ENCODE results near the gene HAGHL. TPM values are rescaled to one million over a fixed set of nuclear protein-coding genes. Genes with fewer than 3 reads are reported as not detected.

HAGHL gene
- total and polyA plus RNA-seq, 7 donors: 0.92 to 10.5 (median 3.6) TPM

DNA sequence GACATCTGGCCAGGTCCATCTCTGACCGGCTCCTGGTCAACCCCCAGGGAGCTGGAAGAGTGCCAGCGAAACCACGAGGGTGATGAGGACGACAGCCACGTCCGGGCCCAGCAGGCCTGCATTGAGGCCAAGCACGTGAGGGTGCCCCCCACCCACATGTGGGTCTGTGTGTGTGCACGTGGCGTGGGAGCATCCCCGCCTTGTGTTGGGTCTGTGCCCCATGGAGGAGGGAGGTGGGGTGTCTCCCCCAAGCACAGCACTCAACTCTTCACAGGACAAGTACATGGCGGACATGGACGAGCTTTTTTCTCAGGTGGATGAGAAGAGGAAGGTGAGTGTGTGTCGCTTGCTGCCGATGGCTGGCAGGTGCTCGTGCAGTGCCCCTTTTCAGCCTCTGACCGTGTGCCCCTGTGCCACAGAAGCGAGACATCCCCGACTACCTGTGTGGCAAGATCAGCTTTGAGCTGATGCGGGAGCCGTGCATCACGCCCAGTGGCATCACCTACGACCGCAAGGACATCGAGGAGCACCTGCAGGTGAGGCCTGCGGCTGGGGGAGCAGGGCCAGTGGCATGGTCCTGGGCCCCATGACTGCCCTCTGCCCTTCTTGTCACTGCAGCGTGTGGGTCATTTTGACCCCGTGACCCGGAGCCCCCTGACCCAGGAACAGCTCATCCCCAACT lies 45.0 kb upstream of the HAGHL start:
- H3K4me3 ChIP-seq: peak overlapping the region in 2 of 4 donors; percentile 93 to 95
- H3K27ac ChIP-seq: peak overlapping the region in 1 of 4 donors; percentile 99
- no peak for DNase-seq
- WGBS, 2 donors: 77 to 83% methylated on average over 28 of the region's 28 CpGs
- intact Hi-C loops (cut with DNase I): loop anchor here (10.0 kb wide), 1 partner anchor 1093 kb away; the partner anchor contains the start of genes EME2, MRPS34 and NME3
- no peaks in the 10 kb centered on the region for H3K27me3 ChIP-seq
- TF ChIP-seq EP300 (IDR thresholded peaks at IDR 0.05): no peak
- TF ChIP-seq, protein P1, sequence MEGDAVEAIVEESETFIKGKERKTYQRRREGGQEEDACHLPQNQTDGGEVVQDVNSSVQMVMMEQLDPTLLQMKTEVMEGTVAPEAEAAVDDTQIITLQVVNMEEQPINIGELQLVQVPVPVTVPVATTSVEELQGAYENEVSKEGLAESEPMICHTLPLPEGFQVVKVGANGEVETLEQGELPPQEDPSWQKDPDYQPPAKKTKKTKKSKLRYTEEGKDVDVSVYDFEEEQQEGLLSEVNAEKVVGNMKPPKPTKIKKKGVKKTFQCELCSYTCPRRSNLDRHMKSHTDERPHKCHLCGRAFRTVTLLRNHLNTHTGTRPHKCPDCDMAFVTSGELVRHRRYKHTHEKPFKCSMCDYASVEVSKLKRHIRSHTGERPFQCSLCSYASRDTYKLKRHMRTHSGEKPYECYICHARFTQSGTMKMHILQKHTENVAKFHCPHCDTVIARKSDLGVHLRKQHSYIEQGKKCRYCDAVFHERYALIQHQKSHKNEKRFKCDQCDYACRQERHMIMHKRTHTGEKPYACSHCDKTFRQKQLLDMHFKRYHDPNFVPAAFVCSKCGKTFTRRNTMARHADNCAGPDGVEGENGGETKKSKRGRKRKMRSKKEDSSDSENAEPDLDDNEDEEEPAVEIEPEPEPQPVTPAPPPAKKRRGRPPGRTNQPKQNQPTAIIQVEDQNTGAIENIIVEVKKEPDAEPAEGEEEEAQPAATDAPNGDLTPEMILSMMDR (IDR thresholded peaks at IDR 0.05): no peak
- no peak for TF ChIP-seq POLR2A (IDR thresholded peaks at IDR 0.05)
- no peak for TF ChIP-seq POLR2AphosphoS5 (IDR thresholded peaks at IDR 0.05)
- H3K36me3 ChIP-seq: peaks cover 14 to 31% (median 19%) of the 10 kb centered on the region in 4 donors
- H3K4me1 ChIP-seq: peaks cover 0 to 64% (median 61%) of the 10 kb centered on the region in 4 donors
- H3K9me3 ChIP-seq: no peaks in the 10 kb centered on the region

DNA sequence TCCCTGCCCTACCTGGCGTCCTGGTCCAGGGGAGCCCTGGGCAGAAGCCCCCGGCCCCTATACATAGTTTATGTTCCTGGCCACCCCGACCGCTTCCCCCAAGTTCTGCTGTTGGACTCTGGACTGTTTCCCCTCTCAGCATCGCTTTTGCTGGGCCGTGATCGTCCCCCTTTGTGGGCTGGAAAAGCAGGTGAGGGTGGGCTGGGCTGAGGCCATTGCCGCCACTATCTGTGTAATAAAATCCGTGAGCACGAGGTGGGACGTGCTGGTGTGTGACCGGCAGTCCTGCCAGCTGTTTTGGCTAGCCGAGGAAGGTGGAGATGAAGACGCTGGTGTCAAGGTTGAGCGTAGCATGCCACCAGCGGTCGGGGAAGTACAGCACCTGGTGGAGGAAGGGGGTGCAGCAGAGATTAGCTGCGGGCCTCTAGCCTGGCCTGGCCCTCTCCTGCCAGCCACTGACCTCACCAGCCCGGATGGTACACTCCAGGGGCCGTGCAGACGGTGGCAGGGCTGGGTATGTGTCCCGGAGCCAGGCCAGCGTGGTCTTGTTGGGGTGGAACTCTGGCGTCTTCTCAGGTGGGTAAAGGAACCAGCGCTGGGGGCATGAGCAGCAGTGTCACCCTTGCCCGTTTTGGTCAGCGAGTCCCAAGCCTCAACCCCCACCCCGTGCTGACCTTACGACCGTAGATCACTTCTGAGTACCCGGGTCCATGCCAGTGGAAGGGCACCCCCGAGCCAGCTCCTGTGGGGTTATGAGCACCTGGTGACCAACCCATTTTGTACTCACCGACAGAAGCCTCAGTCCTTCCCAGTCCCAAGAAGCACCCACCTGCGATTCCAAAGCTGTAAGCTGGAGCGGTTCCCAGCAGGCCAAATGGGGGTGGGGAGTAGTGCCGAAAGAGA lies 44.2 kb upstream of the HAGHL start:
- TF ChIP-seq POLR2A (IDR thresholded peaks at IDR 0.05): no peak
- TF ChIP-seq EP300 (IDR thresholded peaks at IDR 0.05): no peak
- TF ChIP-seq, protein P1 (IDR thresholded peaks at IDR 0.05): peak in 1 of 4 experiments; percentile 5
- H3K9me3 ChIP-seq: no peaks in the 10 kb centered on the region
- DNase-seq: peak; percentile 74
- peaks cover 14 to 39% (median 21%) of the 10 kb centered on the region in 4 donors for H3K36me3 ChIP-seq
- H3K4me3 ChIP-seq: peak overlapping the region in 2 of 4 donors; percentile 82 to 83
- peaks cover 0 to 64% (median 61%) of the 10 kb centered on the region in 4 donors for H3K4me1 ChIP-seq
- WGBS, 2 donors: 68 to 87% methylated on average over 36 of the region's 36 CpGs
- H3K27me3 ChIP-seq: no peaks in the 10 kb centered on the region
- no peak overlapping the region for H3K27ac ChIP-seq
- intact Hi-C loops (cut with DNase I): loop anchor here (10.0 kb wide), 1 partner anchor 1092 kb away; the partner anchor contains the start of genes EME2, MRPS34 and NME3

DNA sequence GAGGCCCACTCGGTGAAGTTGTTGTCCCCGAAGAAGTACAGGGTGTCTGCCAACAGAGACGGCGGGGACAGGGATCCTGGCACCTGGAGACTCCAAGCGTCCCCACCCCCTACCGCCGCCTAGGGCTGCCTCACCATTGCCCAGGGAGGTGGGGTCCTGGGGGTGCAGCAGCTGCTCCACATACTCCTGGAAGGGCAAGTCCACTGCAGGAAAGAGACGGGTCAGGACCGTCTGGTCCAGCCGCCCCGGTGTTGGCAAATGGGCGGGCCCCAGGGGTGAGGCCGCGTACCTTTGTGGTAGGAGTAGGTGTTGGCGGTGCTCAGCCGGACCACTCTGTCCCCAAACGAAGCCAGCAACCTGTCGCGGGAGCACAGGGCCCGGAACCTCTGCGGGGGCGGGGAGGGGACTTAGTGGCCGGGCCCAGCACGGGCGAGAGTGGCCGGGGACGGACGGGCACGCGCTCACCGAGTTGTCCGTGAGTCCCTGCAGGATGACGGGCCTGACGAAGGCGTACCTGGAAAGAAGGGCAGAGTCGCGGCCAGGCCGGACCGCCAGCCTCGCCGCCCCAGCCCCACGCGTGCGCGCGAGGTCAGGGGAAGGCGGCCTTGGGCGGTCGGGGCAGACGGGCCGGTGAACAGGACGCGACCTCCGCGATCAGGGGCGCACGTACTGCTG lies 43.4 kb upstream of the HAGHL start:
- Histone ChIP-seq H3K4me3 (peak overlapping the region; percentile 49 to 83 (median 79)), H3K9me3 (no peaks in the 10 kb centered on the region), H3K4me1 (peaks cover 0 to 70% (median 63%) of the 10 kb centered on the region in 4 donors), H3K36me3 (peaks cover 14 to 41% (median 21%) of the 10 kb centered on the region in 4 donors), H3K27me3 (no peaks in the 10 kb centered on the region), H3K27ac (peak overlapping the region; percentile 82 to 87 (median 83))
- WGBS, 2 donors: 6 to 19% methylated on average over 57 of the region's 57 CpGs
- intact Hi-C loops (cut with DNase I): loop anchor here (2.0 to 10.0 kb wide), 2 partner anchors 37 to 1091 kb away; partner anchors contain the start of genes ANTKMT, EME2, MRPS34 and NME3
- DNase-seq: no peak
- TF ChIP-seq POLR2AphosphoS5 (IDR thresholded peaks at IDR 0.05) (no peak), EP300 (IDR thresholded peaks at IDR 0.05) (no peak), POLR2A (IDR thresholded peaks at IDR 0.05) (no peak)
- TF ChIP-seq, protein P1 (IDR thresholded peaks at IDR 0.05): no peak

DNA sequence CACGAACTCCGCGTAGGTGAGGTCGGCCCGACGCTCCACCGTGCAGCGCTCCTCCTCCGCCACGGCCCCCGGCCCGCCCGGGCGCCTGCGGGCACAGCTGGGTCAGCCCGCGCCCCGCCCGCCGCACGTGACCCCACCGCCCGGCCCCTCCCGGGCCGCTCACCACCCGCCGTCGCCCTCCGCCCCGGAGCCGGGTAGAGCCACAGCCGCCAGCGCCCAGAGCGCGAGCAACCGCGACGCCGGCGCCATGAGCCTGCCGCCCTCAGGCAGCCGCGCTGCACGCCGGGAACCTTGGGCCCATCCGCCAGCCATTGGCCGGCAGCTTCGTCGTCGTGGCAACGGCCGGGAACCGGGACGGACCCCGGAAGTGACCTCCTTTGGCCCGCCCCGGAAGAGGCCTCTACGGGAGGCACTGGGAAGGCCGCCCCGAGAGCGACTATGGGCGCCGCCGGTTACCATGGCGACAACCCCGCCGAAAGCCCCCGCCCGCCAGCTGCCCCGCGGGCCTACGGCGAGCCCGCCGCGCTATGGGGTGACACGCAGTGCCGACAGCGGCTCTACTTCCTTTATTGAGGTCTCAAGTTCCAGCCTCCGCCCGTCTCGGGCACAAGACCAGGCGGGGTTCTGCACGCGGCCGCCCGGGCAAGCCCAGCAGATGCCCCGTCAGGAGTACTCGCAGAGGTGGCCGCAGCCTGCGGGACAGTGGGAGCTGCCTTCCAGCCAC lies 42.7 kb upstream of the HAGHL start, which contains the start of gene JMJD8:
TSS of gene JMJD8 (minus strand) at position 264 of the 724 bp plus-strand sequence. CDS start at position 249, 15 bp downstream.
- peaks cover 0 to 72% (median 67%) of the 10 kb centered on the region in 4 donors for H3K4me1 ChIP-seq
- intact Hi-C loops (cut with DNase I): loop anchor here (2.0 to 10.0 kb wide), 2 partner anchors 37 to 1091 kb away; partner anchors contain the start of genes ANTKMT, EME2, MRPS34 and NME3

More for the DNA sequence above, 42.7 kb upstream of the HAGHL start, which contains the start of gene JMJD8:
- H3K4me3 ChIP-seq: peak within 1 kb of the TSS; percentile 49 to 83 (median 79)
- no peaks in the 10 kb centered on the region for H3K9me3 ChIP-seq
- WGBS, 2 donors: 1 to 3% methylated on average over 91 of the region's 91 CpGs
- no peaks in the 10 kb centered on the region for H3K27me3 ChIP-seq
- no peak for TF ChIP-seq EP300 (IDR thresholded peaks at IDR 0.05)
- TF ChIP-seq POLR2AphosphoS5 (IDR thresholded peaks at IDR 0.05): peak; percentile 40 to 87 (median 82)
- peaks cover 14 to 41% (median 21%) of the 10 kb centered on the region in 4 donors for H3K36me3 ChIP-seq
- H3K27ac ChIP-seq: peak within 1 kb of the TSS; percentile 82 to 87 (median 83)
- DNase-seq: peak; percentile 98
